ENCODE data around the gene NFE2L3. TPM values are rescaled to one million over a fixed set of nuclear protein-coding genes. Genes with fewer than 3 reads are reported as not detected.
A peak's percentile ranks its signal among the peaks of the same experiment; 100 is the strongest.

The NFE2L3 gene, protein sequence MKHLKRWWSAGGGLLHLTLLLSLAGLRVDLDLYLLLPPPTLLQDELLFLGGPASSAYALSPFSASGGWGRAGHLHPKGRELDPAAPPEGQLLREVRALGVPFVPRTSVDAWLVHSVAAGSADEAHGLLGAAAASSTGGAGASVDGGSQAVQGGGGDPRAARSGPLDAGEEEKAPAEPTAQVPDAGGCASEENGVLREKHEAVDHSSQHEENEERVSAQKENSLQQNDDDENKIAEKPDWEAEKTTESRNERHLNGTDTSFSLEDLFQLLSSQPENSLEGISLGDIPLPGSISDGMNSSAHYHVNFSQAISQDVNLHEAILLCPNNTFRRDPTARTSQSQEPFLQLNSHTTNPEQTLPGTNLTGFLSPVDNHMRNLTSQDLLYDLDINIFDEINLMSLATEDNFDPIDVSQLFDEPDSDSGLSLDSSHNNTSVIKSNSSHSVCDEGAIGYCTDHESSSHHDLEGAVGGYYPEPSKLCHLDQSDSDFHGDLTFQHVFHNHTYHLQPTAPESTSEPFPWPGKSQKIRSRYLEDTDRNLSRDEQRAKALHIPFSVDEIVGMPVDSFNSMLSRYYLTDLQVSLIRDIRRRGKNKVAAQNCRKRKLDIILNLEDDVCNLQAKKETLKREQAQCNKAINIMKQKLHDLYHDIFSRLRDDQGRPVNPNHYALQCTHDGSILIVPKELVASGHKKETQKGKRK
- total RNA-seq (2021; fragmentation: NEBNext Ultra II Directional; extraction: Animal tissue kit (Norgen Biotek cat#: 25700)) (62.6 and 64.9 TPM in 2 replicates), polyA plus RNA-seq (2011; rRNA removed) (27.6 and 76.5 TPM in 2 replicates), polyA minus RNA-seq (2011; rRNA and poly(A)+ RNA removed) (35.9 and 101 TPM in 2 replicates)
- polyA plus RNA-seq (2011; cell fraction: cytosol; rRNA removed) = 39.6 TPM
- 19.2 TPM for polyA plus RNA-seq (2011; cell fraction: nucleus; rRNA removed)
- polyA plus RNA-seq (2012, experiment 1 of 2) = 35.5 to 56.0 TPM (median 45.7 TPM) in 4 replicates
- 14.2 TPM for polyA plus RNA-seq (2012, experiment 2 of 2)
- polyA plus RNA-seq (2013, experiment 1 of 2) = 169 TPM
- polyA plus RNA-seq (2013, experiment 2 of 2) = 181 TPM
- polyA minus RNA-seq (2011; cell fraction: cytosol; rRNA and poly(A)+ RNA removed) = 22.8 TPM
- polyA minus RNA-seq (2011; cell fraction: nucleus; rRNA and poly(A)+ RNA removed) = 35.1 TPM
- long read RNA-seq, experiment 1, transcript NFE2L3-202 (1 exons, 2,258 nt) = minor isoform, 21 of 53 reads
- long read RNA-seq, experiment 1, transcript NFE2L3-201 (4 exons, 3,686 nt) = major isoform, 24 of 53 reads
- long read RNA-seq, experiment 1, partial matches to known transcripts = 6 of 53 reads
- long read RNA-seq, experiment 1, other reads (novel, unspliced or antisense) = 2 of 53 reads
- long read RNA-seq, experiment 2, partial matches to known transcripts = 0 of 2 reads
- long read RNA-seq, experiment 2, other reads (novel, unspliced or antisense) = 1 of 2 reads

DNA sequence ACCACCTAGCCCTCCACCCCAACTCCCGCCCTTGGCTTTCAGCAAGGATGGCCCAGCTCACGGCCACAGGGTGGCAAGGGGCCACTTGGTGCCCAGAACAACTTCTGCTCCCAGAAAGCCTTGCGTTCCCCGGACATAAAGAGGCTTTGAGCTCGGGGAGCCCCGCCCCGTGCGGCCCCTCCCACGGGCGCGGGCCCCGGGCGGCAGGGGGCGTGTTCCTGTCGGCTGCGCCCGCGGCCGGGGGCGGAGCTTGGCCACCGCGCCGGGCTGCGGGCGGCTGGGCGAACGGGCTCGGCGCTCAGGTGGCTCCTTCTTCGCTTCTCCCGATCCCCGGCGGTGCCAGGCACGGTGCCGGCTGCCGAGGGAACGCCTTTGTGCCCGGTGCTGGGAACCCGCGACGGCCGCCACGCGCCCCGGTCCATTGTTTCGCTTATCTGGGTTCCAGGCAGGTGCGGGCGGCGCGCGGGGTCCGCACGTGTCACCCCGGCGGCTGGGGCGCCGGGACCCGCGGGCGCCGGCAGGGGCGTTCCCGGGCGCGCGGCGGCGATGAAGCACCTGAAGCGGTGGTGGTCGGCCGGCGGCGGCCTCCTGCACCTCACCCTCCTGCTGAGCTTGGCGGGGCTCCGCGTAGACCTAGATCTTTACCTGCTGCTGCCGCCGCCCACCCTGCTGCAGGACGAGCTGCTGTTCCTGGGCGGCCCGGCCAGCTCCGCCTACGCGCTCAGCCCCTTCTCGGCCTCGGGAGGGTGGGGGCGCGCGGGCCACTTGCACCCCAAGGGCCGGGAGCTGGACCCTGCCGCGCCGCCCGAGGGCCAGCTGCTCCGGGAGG, at the start of gene NFE2L3:
Gene NFE2L3, plus strand, starts transcription at position 246 of the 829 bp plus-strand sequence. Its CDS starts 301 bp downstream, at position 547.
- FAIRE-seq = no peak
- POLR2A ChIA-PET (ENCODE audit: partially characterized antibody) = interaction anchor here (0.7 to 5.2 kb wide), 19 partner anchors 8 to 213 kb away, joined by 3 to 36 read pairs (median 4); partner anchors contain the start of genes CBX3 and HNRNPA2B1
- peak within 1 kb of the TSS; percentile 89 for H2BK5ac ChIP-seq (ENCODE audit: low read depth, low read length)
- TF ChIP-seq, protein P1, sequence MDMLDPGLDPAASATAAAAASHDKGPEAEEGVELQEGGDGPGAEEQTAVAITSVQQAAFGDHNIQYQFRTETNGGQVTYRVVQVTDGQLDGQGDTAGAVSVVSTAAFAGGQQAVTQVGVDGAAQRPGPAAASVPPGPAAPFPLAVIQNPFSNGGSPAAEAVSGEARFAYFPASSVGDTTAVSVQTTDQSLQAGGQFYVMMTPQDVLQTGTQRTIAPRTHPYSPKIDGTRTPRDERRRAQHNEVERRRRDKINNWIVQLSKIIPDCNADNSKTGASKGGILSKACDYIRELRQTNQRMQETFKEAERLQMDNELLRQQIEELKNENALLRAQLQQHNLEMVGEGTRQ (IDR thresholded peaks at IDR 0.05; ENCODE audit: low read length) = no peak
- TF ChIP-seq KDM4A (IDR thresholded peaks at IDR 0.05; ENCODE audit: low read depth, low read length, severe bottlenecking) (peak; percentile 74), TAF1 (IDR thresholded peaks at IDR 0.05; ENCODE audit: low read depth, low read length) (peak; percentile 72)

More for the DNA sequence above, at the start of gene NFE2L3:
- peaks cover 18% of the 10 kb centered on the region for H3K79me1 ChIP-seq (ENCODE audit: low read depth, low read length)
- H3K27me3 ChIP-seq (replicated peaks in 1 of 4; ENCODE audit: control insufficient read depth in 3 of 4, extremely low read depth in 1 of 4, insufficient read depth in 3 of 4, low read length in 3 of 4) = peaks cover 0 to 7% (median 0%) of the 10 kb centered on the region in 4 experiments; a peak in 2 of 7 replicates
- H2AK5ac ChIP-seq (ENCODE audit: low read depth, low read length) = peak within 1 kb of the TSS; percentile 99
- H3K23me2 ChIP-seq (ENCODE audit: low read depth, low read length) = peaks cover 6% of the 10 kb centered on the region
- peak within 1 kb of the TSS; percentile 18 for H2BK120ac ChIP-seq (replicated peaks; ENCODE audit: low read depth, low read length)
- H2BK20ac ChIP-seq (ENCODE audit: low read length) = peak within 1 kb of the TSS; percentile 77
- peak in 1 of 2 experiments; percentile 87 for DNase-seq (ENCODE audit: low read depth in 1 of 2, low spot score in 2 of 2)
- H3K4me1 ChIP-seq (replicated peaks in 1 of 4; ENCODE audit: control insufficient read depth in 3 of 4, insufficient read depth in 4 of 4, low read length in 3 of 4) = peaks cover 17 to 32% (median 22%) of the 10 kb centered on the region in 4 experiments
- H4K5ac ChIP-seq (ENCODE audit: insufficient read length, low read depth, low read length) = no peak within 1 kb of the TSS
- H3K9ac ChIP-seq (replicated peaks in 1 of 4; ENCODE audit: extremely low read depth in 1 of 4, low read depth in 3 of 4, low read length in 3 of 4) = peak within 1 kb of the TSS; percentile 85 to 90 (median 86)
- peaks cover 3 to 8% of the 10 kb centered on the region in 2 experiments; a peak in 2 of 4 replicates for H3K9me3 ChIP-seq (ENCODE audit: insufficient read depth in 2 of 2, low read depth in 1 of 2, low read length in 1 of 2)
- H3K18ac ChIP-seq (ENCODE audit: extremely low read depth, low read length) = peak within 1 kb of the TSS; percentile 91
- CTCF ChIA-PET (ENCODE audit: partially characterized antibody) = interaction anchor here (0.6 to 2.0 kb wide), 13 partner anchors 9 to 959 kb away, joined by 3 to 12 read pairs (median 3); no protein-coding TSS in a partner anchor
- 0 out of 2 replicates have a peak within 1 kb of the TSS, but pooled peaks have one; percentile 55 for H2AFZ ChIP-seq (ENCODE audit: low read length)
- H3K79me2 ChIP-seq (ENCODE audit: control insufficient read depth in 1 of 2, insufficient read depth in 2 of 2, low read length in 2 of 2) = peaks cover 11 to 45% of the 10 kb centered on the region in 2 experiments
- H3K4me2 ChIP-seq (ENCODE audit: insufficient read depth in 1 of 2, low read depth in 2 of 2, low read length in 2 of 2) = peak within 1 kb of the TSS; percentile 98 to 100
- peaks cover 17 to 19% of the 10 kb centered on the region in 2 experiments for H4K20me1 ChIP-seq (replicated peaks in 1 of 2; ENCODE audit: control insufficient read depth in 1 of 2, insufficient read depth in 2 of 2, low read length in 2 of 2)
- peak within 1 kb of the TSS; percentile 36 for H3K23ac ChIP-seq (ENCODE audit: insufficient read length)
- H3K14ac ChIP-seq (ENCODE audit: insufficient read length) = peak within 1 kb of the TSS; percentile 95
- WGBS, 2 experiments (ENCODE audit: extremely low coverage in 1 of 2, insufficient coverage in 1 of 2, insufficient read length in 1 of 2, insufficient replicate concordance in 2 of 2, low coverage in 1 of 2, low lambda C conversion rate in 2 of 2, missing lambda C conversion rate in 1 of 2) = 3% methylated on average over 27 of the region's 95 CpGs; no CpG with 5 or more reads in 1 of the 2 experiments
- peak within 1 kb of the TSS; percentile 96 for H3K4ac ChIP-seq (replicated peaks; ENCODE audit: insufficient read length, low read depth, low read length)
- H4K91ac ChIP-seq (replicated peaks; ENCODE audit: insufficient read length, low read length) = peak within 1 kb of the TSS; percentile 95
- peak within 1 kb of the TSS; percentile 91 for H3K27ac ChIP-seq (ENCODE audit: low read depth, low read length)
- peak within 1 kb of the TSS; percentile 99; the same call in 1 of the 2 replicates for H2BK15ac ChIP-seq (ENCODE audit: low read length)
- peak within 1 kb of the TSS; percentile 65 to 99 (median 95) for H3K4me3 ChIP-seq (ENCODE audit: extremely low read depth in 1 of 4, insufficient read depth in 2 of 4, low read depth in 3 of 4, low read length in 4 of 4)
- peak within 1 kb of the TSS; percentile 75 for H3K56ac ChIP-seq (replicated peaks; ENCODE audit: insufficient read length, low read depth, low read length)
- no peaks in the 10 kb centered on the region for H3K36me3 ChIP-seq (ENCODE audit: control insufficient read depth in 2 of 4, insufficient read depth in 4 of 4, low read length in 3 of 4)
- H4K8ac ChIP-seq (ENCODE audit: extremely low read depth, insufficient read depth, low read length) = peak within 1 kb of the TSS; percentile 73
- peak within 1 kb of the TSS; percentile 98 for H2BK12ac ChIP-seq (ENCODE audit: low read depth, low read length)
